Kidney glomerular epithelial cell (primary cell): Measurements from ENCODE around the gene SF3B1.
"Not testable (repeated sequence)": the region's sequence is repeated elsewhere in the genome, so short reads cannot be mapped to it uniquely, and the experiment has no call there.

Experiments used
- DNase-seq: peaks from one replicate; lab custom pipeline; 2025; lab: John Stamatoyannopoulos, UW

SF3B1 gene

GRCh38 chr2:197379918-197380309, 54.9 kb downstream of the SF3B1 start:
- not testable (repeated sequence) for DNase-seq

GRCh38 chr2:197379308-197379917, 55.4 kb downstream of the SF3B1 start:
- DNase-seq = not testable (repeated sequence)

- peak; percentile 55 for DNase-seq
Measured at GRCh38 chr2:197378494-197379307, 56.1 kb downstream of the SF3B1 start.

GRCh38 chr2:197378086-197378485, 56.7 kb downstream of the SF3B1 start:
- DNase-seq = no peak

- no peak for DNase-seq
Measured at GRCh38 chr2:197377670-197378069, 57.2 kb downstream of the SF3B1 start.

- no peak for DNase-seq
Measured at GRCh38 chr2:197372592-197372991, 62.2 kb downstream of the SF3B1 start.

GRCh38 chr2:197370664-197371063, 64.2 kb downstream of the SF3B1 start:
- not testable (repeated sequence) for DNase-seq

- DNase-seq = no peak
Measured at GRCh38 chr2:197369933-197370320, 64.9 kb downstream of the SF3B1 start.

- DNase-seq = no peak
Measured at GRCh38 chr2:197369228-197369932, 65.4 kb downstream of the SF3B1 start.

- DNase-seq = no peak
Measured at GRCh38 chr2:197368412-197368811, 66.4 kb downstream of the SF3B1 start.

GRCh38 chr2:197363998-197364397, 70.8 kb downstream of the SF3B1 start:
- no peak for DNase-seq

- DNase-seq = no peak
Measured at GRCh38 chr2:197360744-197361156, 74.1 kb downstream of the SF3B1 start.

GRCh38 chr2:197359859-197360258, 75.0 kb downstream of the SF3B1 start:
- no peak for DNase-seq

GRCh38 chr2:197358931-197359330, 75.9 kb downstream of the SF3B1 start:
- peak; percentile 31 for DNase-seq

GRCh38 chr2:197357986-197358385, 76.8 kb downstream of the SF3B1 start:
- no peak for DNase-seq

GRCh38 chr2:197356136-197356535, 78.7 kb downstream of the SF3B1 start:
- DNase-seq = no peak

GRCh38 chr2:197354169-197354558, 80.7 kb downstream of the SF3B1 start:
- DNase-seq = no peak

- no peak for DNase-seq
Measured at GRCh38 chr2:197353393-197354168, 81.2 kb downstream of the SF3B1 start.

- DNase-seq = no peak
Measured at GRCh38 chr2:197349699-197350098, 85.1 kb downstream of the SF3B1 start.

- no peak for DNase-seq
Measured at GRCh38 chr2:197348721-197349360, 86.0 kb downstream of the SF3B1 start.

GRCh38 chr2:197345846-197346370, 88.9 kb downstream of the SF3B1 start:
- no peak for DNase-seq
